GM21515 (cell line): ENCODE data around the gene STX18.

Experiments
- ATAC-seq: cut with Tn5 transposase; IDR thresholded peaks from one replicate; pipeline ENCODE4 v1.9.1; 2021; ENCODE audit not compliant: unreplicated experiment

The STX18 gene

DNA sequence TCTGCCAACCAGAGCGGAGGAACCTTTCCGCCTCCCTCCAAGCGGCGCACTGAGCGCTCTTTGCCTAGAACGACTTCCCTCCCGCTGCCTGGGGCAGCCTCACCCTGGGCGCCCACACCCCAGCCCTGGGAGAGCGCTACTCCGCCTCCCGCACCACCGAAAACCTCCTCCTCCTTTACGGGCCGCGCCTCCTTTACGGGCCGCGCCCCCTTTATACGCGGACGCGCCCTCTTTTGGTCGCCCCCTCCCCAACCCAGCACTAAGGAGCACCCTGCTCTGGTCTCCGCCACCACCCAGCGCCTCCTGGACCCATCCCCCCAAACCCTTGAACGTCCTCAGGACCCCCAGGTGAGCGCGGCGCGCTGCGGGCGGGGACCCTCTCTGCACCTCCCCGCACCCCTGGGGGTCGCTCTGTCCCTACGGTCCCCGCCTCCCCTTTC lies 155.5 kb downstream of the STX18 start:
- ATAC-seq = no peak

DNA sequence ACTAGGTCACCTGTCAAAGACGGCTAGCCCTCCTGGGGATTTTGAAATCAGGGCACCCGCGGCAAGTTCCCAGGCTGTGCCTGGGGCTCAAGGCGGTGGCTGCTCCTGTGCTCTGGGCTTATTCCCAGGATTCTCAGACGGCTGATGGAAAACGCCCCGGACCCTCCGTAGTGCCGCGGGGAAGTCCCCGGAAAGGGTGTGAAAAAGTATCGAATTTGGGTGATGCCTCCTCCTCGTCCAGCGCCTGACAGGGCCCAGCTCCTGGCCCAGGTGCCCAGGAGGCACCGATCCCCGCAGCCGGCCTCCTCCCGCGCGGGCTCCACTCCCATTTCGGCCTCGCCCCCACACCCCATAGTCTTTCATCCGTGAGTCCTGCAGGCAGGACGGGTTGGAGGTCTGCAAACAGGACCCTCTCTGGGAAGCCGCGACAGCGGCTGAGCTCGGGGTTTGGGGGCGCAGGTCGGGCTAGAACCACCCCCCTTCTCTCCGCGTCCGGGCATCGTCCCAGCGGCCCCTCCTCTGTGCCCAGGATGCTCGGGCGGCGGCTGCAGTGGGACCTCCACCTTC lies 156.0 kb downstream of the STX18 start:
- ATAC-seq = no peak

- no peak for ATAC-seq
Measured at GRCh38 chr4:4384837-4385236, 157.0 kb downstream of the STX18 start.

- ATAC-seq = no peak
Measured at GRCh38 chr4:4383085-4383484, 158.8 kb downstream of the STX18 start.

DNA sequence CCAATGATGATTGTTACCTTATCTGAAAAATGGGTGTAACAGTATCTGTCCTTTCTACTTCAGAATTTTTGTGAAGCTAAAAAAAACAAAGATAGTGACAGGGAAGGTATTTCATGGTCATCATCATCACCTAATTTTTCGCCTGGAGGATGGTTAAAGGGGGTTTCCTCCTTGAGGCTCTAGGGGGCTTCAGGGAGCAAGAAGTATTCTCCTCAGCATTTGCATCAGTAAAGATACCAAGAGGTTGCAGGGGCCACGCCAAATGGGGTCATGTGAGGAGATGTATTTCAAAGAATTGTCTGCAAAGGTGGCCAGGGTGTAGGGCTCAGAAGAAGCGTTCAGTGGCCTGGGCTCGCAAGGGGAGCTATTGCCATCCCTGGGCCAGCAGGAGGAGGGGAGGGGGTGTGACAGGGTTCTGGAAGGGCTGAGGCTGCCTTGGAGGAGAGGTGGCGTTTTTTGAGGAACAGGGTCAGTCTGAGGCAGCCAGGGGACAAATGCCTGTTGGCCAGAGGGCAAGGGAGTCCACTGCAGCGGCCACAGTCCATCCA lies 162.2 kb downstream of the STX18 start:
- ATAC-seq = no peak

- no peak for ATAC-seq
Measured at GRCh38 chr4:4377732-4378460, 164.0 kb downstream of the STX18 start.

- ATAC-seq = no peak
Measured at GRCh38 chr4:4377191-4377590, 164.7 kb downstream of the STX18 start.

DNA sequence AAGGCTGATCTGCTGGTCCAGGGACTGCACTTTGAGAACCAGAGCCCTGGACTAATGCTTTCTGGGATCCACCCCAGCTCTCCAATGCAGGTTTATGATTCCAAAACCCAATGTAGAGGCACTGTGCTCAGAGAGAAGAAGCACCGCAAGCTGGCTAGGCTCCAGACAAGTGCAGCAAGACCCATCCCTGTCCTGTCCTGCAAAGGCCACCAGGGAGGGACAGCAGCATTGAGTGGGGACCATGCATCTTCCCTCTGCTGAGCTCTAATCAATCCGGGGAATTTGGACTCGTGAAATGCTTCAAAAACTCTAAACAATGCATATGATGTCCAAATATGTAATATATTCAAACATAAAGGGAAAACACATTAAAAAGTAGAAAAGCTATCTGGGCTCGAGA lies 165.8 kb downstream of the STX18 start:
- ATAC-seq = no peak

DNA sequence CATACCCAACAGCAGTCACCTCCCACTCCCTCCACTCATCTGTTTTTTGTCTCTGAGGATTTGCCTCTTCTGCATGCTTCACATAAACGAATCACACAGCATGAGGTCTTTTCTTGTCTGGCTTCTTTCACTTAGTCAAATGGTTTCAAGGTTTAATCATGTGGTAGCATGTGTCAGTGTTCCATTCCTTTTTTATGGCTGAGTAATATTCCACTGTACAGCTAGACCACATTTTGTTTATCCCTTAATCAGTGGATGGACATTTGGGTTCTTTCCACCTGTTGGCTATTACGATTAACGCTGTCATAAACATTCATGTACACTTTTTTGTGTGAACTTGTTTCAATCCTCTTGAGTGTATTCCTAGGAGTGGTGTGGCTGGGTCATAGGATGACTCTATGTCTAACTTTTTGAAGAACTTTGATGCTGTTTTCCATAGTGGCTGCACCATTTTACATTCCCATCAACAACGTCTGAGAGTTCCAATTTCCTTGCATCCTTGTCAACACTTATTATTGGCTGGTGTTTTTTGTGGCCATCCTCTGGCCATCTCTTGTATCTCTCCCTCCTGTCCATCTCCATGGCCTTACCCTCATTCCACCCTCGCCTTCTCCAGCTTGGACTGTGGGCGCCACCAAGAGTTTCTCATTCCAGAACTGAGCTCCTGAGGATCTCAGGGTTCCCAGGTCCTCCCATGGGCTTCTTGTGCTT lies 167.3 kb downstream of the STX18 start:
- ATAC-seq = no peak
